HG03558 (cell line): ENCODE data around the gene NPFFR1.

Experiments
- ATAC-seq: cut with Tn5 transposase; IDR thresholded peaks from one replicate; pipeline ENCODE4 v1.9.1; 2021; ENCODE audit warnings: moderate number of reproducible peaks; ENCODE audit not compliant: unreplicated experiment; ENCODE audit errors: extremely low read depth

The NPFFR1 gene

DNA sequence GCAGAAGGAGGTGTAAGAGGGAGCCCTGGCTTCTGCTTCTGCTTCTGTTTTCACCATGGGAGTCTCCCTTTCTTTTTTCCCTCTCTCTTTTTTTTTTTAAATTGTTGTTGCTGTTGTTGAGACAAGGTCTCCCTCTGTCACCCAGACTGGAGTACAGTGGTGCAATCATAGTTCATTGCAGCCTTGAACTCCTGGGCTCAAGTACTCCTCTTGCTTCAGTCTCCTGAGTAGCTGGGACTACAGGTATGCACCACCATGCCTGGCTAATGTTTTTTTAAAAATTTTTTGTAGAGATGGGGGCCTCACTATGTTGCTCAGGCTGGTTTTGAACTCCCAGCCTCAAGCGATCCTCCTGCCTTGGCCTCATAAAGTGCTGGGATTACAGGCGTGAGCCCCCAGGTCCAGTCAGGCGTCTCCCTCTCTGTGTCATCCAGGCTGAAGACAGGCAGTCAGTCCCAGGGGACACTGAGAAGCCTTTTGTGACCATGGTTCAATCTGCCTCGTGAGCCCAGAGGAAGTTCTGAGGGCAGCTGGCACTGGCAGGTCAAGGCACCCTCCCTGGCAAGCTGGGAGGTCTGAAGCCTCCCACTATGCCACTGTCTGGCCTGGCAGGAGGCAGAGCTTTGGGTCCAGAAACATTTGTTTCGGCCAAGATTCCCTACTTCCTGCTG, 33.6 kb upstream of the NPFFR1 start:
- ATAC-seq, result no peak

DNA sequence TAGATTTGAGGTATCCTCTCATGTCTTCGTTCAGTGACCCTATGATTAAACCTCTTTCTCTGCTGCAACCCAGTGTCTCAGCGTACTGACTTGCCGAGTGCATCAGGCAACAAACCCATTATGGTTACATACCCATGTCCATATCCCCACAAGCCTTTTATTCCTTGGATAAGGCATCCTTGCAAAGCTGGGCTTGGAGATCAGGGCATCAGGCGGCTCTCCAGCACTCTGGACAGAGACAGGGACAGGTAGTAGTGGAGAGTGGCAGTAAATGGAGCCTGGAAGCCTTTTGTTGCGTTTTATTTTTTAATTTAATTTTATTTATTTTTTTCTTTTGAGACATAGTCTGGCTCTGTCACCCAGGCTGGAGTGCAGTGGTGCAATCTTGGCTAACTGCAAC, 32.0 kb upstream of the NPFFR1 start:
- no peak for ATAC-seq

DNA sequence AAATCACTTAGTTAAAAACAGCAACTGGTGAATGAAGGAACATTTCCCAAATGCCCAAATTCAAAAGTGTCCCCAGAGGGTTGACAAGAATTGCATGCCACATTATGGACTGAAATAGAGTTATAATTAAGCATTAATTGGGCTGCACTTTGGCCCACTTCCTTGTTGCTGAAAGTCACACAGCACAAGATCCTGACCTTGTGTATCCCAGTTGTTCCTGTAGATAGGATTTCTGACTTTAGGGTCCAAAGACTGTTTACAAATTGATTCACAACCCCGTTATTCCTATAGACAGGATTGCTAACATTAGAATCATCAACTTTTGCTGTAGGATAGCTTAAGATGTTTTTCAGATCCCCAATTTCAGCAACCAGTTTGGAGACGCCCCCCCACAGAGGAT, 31.5 kb upstream of the NPFFR1 start:
- no peak for ATAC-seq

DNA sequence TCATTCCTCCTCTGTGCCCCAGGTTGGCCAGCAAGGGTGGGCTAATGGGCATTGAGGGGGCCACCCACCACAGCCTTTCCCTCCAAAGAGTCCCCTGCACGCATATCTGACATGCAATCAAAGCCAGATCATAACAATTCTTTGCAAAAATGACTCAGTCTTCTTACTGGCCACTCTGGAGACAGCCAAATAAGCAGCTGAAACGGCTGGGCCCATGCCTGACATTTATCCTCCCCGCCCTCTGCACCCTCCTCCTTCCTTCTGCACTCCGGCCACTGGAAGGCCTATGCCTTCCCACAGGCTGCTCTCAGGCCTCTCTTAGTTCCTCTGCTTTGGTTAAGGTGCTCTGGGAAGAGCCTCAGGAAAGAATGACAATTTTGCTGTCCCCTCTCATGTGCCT, 29.2 kb upstream of the NPFFR1 start:
- ATAC-seq, result no peak

DNA sequence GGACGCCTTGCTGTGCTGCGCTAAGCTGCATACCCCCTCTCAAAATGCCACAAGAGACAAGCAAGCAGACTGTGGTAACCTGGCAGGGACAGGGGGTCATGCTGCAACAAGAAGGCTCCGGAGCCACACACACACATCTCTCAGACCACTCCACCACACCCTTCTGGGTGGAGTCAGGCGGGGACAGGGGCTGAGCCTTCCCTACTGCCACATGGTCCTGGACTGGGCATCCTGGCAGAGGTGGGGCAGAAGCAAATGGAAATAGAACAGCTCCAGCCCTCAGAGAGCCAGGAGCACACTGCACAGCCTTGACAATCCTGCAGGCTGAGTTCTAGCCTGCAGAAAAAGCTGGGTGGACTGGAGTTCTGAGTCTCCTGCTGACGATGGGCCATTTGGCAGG, 28.4 kb upstream of the NPFFR1 start:
- no peak for ATAC-seq

DNA sequence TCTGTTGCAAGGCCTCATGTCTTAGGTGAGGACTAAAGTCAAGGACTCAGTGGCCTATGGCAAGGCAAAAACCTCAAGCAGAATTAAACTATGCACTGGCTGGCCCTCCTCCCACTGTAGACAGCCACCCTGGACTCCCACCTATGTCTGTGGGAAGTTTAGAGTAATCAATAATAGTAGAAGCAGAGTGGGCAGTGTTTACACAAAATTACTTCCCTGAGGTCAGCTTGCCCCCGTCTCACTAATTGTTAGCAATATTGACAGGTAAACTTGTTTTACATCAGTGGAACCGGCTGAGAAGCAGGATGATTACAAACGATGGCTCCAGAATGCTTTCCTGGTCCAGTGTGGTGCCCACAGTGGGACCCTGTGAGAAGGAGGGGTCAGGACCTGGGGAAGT, 27.9 kb upstream of the NPFFR1 start:
- ATAC-seq, result no peak

DNA sequence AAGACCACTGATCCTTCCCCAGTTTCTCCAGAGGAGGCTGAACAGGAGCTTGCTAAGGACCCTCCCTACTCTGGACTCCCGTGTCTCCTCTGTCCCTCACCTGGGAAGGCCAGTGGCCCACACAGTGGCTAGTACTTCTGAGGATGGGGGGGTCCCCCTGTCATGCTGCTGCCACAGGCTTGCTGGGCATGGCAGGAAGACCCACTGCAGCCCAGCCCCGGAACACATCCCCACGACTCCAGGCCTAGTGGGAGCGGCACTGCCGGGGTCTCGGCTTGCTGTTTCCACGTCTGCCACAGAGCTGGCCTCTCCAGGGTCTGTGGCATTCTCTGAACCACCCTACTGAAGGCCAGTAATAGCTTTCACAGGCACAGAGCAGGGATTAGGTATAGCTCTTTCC, 25.9 kb upstream of the NPFFR1 start:
- no peak for ATAC-seq

DNA sequence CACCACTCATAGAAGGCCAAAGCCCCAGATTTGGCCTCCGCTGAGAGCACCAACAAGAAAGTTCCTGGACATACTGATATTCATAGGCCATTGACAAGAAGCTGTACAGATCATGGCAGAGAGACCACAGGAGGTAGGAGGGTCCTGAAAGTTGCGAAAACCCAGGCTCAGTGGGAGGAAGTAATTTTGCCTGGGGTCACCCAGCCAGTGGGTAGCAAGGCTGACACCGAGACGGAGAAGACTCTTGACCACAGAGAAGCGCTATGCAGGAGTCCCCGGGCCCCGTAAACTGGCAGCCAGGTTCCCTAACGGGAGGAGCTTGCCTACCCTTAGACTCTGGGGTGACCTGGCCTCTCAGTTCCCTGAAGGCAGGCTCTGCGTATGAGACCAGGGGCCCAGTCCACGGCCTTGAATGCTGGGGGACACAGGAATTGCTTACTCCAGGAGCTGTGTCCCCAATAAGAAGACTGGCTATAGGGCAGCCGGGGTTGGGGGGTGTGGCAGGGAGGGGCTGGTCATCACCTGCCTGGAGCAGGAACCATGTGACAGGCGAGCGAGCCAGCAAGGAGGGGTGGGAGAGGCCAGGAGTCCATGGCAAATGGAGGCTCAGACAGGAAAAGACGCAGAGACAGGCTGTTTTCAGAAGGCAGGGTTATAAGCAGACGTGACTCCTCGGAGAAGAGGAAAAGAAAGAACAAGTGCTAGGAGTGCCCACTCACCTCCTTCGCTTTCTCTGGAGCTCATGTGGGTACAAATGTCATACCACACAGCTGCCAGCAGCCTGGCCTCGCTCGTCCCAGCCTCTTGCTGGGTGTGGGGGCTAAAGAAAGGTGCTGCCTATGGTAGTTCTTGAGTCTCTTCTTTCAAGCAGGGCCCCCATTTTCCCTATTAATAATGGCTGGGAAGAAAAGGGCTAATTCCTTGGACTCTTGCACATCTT, 24.6 kb upstream of the NPFFR1 start:
- ATAC-seq, result no peak

DNA sequence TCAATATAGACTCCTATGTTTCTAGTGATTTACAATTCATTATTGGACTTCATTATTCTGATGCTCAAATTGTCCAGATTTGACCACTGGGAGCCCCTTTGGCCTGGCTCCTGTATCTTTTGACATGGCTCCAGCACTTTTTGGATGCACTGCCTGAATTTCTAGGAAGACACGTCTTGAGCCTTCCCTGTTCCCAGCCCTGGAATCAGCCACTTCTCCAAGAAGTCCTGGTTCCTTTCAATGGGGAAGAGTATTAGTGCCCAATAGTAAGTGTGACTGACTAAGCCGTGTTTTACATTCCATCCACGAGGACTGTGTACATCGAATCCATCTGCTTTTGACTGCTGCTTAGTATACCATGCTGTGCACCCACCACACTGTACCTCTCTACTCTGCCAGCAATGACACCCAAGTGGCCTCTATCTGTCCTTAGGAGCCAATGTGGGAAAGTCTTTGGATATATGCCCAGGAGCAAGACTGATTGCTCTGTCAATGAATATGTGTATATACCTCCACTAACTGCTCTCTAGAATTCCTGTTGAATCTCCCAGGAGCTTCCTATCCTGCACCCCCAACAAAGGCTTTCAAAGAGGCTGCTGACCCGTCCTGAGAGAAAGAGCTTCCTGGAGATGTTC, 23.2 kb upstream of the NPFFR1 start:
- no peak for ATAC-seq

DNA sequence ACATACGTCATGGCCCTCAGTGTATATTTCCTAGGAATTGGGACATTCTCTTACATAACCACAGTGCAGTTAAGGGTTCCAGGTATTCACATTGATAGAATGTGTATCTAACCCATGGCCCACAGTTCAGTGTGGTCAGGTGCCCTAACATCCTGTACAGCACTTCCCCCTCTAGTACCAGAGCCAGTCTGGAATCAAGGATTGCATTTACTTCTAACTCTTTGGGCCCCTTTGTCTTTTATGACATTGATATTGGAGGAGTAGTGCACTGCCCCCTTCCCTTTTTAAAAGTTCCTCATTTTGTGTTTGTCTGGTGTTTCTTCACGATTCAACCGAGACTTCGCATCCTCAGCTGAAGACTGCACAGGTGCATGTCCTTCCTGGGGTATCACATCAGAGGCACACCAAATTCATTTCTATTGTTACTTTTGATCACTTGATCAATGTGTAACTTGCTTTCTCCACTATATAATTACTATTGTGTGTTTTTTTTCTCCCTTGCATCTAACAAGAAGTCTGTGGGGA, 22.4 kb upstream of the NPFFR1 start:
- no peak for ATAC-seq

DNA sequence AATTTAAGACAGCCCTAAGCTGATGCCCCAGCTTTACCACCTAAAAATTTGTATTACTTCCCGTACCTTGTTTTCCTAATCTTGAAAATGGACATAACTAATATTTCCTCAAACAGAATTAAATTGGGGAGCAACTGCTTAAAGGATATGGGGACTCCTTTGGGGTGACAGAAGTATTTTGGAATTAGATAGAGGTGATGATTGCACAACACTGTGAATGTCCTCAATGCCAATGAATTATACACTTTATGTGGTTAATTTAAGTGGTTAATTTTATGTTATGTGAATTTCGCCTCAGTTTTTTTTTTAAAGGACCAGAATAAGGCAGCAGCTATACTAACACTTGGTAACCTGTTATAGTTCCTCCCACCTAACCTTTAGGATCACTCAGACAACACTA, 19.9 kb upstream of the NPFFR1 start:
- ATAC-seq, result no peak

DNA sequence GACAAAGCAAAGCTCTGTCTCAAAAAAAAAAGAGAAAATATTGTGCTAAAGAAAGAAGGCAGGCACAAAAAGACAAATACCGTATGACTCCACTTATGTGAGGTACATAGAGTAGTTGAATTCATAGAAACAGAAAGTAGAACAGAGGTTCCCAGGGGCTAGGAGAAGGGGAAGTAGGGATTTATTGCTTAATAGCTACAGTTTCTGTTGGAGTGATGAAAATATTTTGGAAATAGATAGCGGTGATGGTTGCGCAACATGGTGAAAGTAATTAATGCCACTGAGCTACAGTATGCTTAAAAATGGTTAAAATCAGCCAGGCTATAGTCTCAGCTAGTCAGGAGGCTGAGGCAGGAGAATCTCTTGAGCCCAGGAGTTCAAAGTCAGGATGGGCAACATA, 18.5 kb upstream of the NPFFR1 start:
- ATAC-seq, result no peak

DNA sequence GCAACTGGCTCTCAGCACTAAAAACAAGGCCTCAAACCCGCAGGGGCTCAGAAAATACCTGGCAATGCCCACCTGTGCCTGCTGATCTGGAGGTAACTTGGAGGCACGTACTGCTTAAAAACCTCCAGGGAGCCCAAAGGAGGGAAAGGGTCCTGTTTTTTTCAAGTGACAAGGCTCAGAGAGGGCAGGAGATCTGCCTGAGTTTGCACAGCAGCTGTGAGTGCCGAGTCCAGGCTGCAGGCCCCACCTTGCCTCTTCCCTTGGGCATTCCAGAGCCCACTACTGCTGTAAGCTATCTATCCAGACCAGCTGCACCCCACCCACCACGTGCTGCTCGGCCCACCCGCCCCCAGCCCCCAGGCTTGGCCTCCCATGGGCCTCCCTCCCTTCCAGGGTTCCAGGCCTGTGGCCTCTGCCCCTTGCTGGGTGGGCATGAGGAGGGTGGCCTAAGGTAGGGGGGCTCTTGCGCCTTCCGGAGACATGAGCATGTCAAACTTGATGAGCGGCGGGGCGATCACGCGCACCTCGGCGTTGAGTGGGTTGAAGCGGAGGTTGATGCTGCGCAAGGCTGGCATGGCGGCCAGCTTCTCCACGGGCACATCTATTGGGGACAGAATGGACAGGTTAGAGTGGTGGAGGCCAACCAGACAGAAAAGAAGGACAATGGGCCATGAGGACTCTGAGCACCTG, 17.2 kb upstream of the NPFFR1 start:
- ATAC-seq, result no peak

DNA sequence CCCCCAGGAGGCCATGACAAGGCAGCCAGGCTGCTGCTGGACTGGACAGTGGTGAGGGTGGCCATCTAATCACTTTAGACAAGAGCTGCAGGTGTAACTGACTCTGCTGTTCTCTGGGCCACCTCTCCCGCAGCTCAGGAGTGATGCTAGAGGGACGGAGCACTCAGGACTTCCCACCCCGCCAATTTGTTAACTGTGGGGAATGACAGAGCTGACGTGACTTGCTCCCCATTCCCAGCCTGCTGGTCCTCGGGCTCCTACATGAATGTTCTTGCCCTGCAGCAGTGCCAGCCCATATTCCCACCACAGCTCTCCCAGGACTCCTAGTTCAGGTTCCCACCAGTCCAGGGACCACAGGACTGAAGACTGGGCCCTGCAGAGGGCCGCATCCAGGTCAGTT, 16.7 kb upstream of the NPFFR1 start:
- no peak for ATAC-seq

DNA sequence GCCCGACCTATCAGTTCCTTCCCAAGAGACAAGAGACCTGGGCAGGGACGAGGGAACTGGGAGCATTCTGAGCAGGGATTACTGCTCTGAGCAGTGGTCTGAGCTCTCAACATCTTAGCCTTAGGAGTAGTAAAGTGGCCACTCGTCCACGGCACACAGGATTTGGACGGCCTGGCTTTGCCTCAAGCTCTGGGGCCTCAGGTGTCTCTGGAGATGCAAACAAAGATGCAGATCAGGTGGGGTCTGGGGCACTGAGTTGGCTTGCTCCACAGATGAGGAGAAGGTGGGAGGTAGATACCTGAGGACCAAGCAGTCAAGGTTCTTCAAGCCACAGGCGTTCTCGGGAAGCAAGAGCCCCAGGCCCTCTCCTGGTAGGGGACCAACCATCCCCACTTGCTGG, 16.1 kb upstream of the NPFFR1 start:
- no peak for ATAC-seq

DNA sequence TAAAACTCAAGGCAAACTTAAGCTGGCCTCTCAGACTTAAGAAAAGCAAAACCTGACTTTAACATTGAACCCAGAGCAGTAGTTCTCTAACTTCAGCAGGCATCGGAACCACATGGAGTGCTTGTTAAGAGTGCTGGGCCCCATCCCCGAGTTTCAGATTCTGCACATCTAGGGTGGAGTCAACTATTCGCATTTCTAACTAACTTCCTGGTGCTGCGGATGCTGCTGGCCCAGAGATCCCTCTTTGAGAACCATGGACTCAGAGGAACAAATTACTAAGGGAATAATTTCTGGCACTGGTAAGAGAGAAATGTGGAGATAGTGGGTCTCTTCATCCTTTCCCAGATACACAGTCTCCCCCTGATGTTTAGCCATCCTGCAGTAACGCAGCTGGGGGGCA, 14.6 kb upstream of the NPFFR1 start:
- no peak for ATAC-seq

DNA sequence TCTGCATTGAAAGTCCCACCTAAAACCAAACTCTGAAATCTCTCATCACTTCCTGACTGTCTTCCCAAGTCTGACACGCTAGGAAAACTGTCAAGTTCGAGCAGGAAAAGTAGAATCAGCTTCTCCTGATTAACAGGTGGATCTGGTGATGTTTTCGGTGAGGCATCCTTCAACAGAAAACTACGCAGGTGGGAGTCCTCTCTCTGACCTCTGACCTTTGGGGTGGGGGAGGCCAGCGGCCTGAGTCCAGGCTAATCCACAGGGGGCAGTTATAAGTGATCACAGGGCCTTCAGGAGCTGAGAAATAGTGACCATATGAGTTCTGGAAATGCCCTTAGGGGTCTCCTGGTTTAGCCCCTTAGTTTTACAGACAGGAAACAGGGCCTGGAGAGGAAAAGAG, 13.4 kb upstream of the NPFFR1 start:
- ATAC-seq, result no peak

DNA sequence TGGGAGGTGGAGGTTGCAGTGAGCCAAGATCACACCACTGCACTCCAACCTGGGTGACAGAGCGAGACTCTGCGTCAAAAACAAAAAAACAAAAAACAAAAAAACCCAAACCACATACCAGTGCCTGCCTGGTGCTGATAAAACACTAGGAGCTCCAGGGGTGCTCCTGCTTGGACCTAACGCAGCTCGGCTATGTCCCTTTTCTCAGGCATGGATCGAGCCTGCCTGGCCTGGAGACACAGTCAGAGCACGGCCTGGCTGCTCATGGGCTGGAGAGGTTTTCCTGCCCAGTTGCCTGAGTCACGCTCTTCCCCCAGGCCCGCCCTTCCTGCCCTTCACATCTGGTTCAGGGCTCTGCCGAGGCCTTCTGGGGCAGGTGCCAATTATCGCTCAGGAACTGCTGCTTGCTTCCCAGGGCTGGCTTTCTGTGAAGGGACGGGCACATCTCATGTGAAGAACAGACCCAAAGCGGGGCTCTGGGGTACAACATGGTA, 12.6 kb upstream of the NPFFR1 start:
- ATAC-seq, result no peak

DNA sequence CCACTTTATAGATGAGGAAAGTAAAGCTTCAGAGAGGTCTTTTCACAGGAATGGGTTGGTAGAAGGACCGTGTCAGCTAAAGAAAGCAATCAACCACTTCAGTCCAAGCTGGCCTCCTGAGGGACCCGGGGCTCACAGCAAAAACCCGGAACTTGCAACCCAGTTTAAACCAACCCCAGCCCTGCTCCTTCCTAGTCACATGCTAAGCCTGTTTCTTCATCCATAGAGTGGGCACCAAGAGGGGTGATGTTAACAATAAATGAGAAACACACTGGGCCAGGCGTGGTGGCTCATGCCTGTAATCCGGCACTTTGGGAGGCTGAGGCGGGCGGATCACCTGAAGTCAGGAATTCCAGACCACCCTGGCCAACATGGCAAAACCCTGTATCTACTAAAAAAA, 12.1 kb upstream of the NPFFR1 start:
- no peak for ATAC-seq

DNA sequence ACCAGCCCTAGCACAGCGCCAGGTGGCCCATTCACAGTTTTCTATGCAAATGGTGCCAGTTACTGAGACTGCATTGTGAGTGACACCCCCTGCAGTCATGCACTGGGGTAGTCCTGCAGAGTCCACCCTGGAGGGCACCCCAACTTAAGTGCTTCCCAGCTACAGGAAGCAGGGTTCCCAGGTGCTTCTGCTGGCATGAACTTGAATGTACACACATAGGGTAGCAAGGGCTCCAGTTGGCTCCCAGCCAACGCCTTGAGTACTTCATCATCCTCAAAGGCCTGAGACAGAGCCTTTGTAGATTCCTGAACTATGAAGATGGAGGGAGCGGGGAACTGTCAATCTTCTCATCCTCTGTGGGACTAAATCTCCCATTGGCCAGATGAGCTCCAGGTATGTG, 11.5 kb upstream of the NPFFR1 start:
- ATAC-seq, result no peak
